Mesenchymal stem cell (in vitro differentiated cells and primary cell): ENCODE data around the gene GRIN2D.

Experiments
- DNase-seq: peaks from one replicate; pipeline ENCODE4 v3.0.0-alpha.2; 2013
- H2AFZ ChIP-seq: one replicate; pipeline ENCODE4 v1.6.1; 2013; ENCODE audit warnings: low read depth, mild to moderate bottlenecking, control low read depth, inconsistent platforms, low read length, moderate library complexity
- H2AK5ac ChIP-seq: 2 replicates; pipeline ENCODE4 v1.6.1; 2013; ENCODE audit warnings: low read length, moderate library complexity, mild to moderate bottlenecking, inconsistent platforms; ENCODE audit not compliant: severe bottlenecking
- H2BK120ac ChIP-seq: one replicate; pipeline ENCODE4 v1.6.1; 2013; ENCODE audit warnings: low read depth, mild to moderate bottlenecking, inconsistent platforms, low read length, moderate library complexity
- H2BK12ac ChIP-seq, 2 experiments: one replicate each; pipeline ENCODE4 v1.6.1; 2013; ENCODE audit warnings: inconsistent platforms in 2 of 2, low read length in 2 of 2, mild to moderate bottlenecking in 2 of 2, moderate library complexity in 2 of 2, control low read depth in 1 of 2
- H2BK15ac ChIP-seq: one replicate; pipeline ENCODE4 v1.6.1; 2013; ENCODE audit warnings: mild to moderate bottlenecking, low read depth, inconsistent platforms; ENCODE audit not compliant: poor library complexity, severe bottlenecking
- H2BK5ac ChIP-seq: 2 replicates; pipeline ENCODE4 v1.6.1; 2013; ENCODE audit warnings: low read depth, mild to moderate bottlenecking, low read length, control low read depth, inconsistent platforms; ENCODE audit not compliant: poor library complexity, severe bottlenecking
- H3K14ac ChIP-seq, 2 experiments: one replicate each; pipeline ENCODE4 v1.6.1; 2013; ENCODE audit warnings: inconsistent platforms in 2 of 2, low read length in 2 of 2, control low read depth in 1 of 2, mild to moderate bottlenecking in 1 of 2, moderate library complexity in 1 of 2
- H3K18ac ChIP-seq, 2 experiments: one replicate each; pipeline ENCODE4 v1.6.1; 2013; ENCODE audit warnings: inconsistent platforms in 2 of 2, low read length in 2 of 2, control low read depth in 1 of 2, low read depth in 1 of 2, mild to moderate bottlenecking in 1 of 2
- H3K23ac ChIP-seq, 2 experiments: one replicate each; pipeline ENCODE4 v1.6.1; 2013; ENCODE audit warnings: inconsistent platforms in 2 of 2, low read length in 2 of 2, mild to moderate bottlenecking in 2 of 2, moderate library complexity in 2 of 2, control low read depth in 1 of 2
- H3K27ac ChIP-seq: 2 replicates; pipeline ENCODE4 v1.5.1; 2013; ENCODE audit warnings: mild to moderate bottlenecking, moderate library complexity, low read length, control low read depth, inconsistent platforms; ENCODE audit not compliant: poor library complexity, severe bottlenecking
- H3K27me3 ChIP-seq, 2 experiments: 2 replicates each; pipeline versions ENCODE4 v1.6.1 to v1.7.0; 2013; ENCODE audit warnings: low read length in 2 of 2, mild to moderate bottlenecking in 2 of 2, moderate library complexity in 2 of 2, control low read depth in 1 of 2, inconsistent platforms in 1 of 2; ENCODE audit not compliant: control insufficient read depth in 1 of 2, insufficient read depth in 1 of 2
- H3K36me3 ChIP-seq, 2 experiments: 2 replicates each; pipeline versions ENCODE4 v1.6.1 to v1.7.0; 2013; ENCODE audit warnings: low read length in 2 of 2, control low read depth in 1 of 2, inconsistent platforms in 1 of 2, low read depth in 1 of 2, mild to moderate bottlenecking in 1 of 2; ENCODE audit not compliant: insufficient read depth in 2 of 2, control insufficient read depth in 1 of 2
- H3K4ac ChIP-seq, 2 experiments: one replicate each; pipeline ENCODE4 v1.6.1; 2013; ENCODE audit warnings: inconsistent platforms in 2 of 2, low read length in 2 of 2, mild to moderate bottlenecking in 2 of 2, moderate library complexity in 2 of 2, control low read depth in 1 of 2, low read depth in 1 of 2
- H3K4me1 ChIP-seq: 2 replicates; pipeline ENCODE4 v1.6.1; 2013; ENCODE audit warnings: low read depth, low read length, control low read depth; ENCODE audit not compliant: control insufficient read depth, insufficient read depth
- H3K4me2 ChIP-seq: 2 replicates; pipeline ENCODE4 v1.6.1; 2013; ENCODE audit warnings: low read length, mild to moderate bottlenecking, inconsistent platforms; ENCODE audit not compliant: poor library complexity, severe bottlenecking
- H3K4me3 ChIP-seq, 2 experiments: 2 replicates each; pipeline versions ENCODE4 v1.5.1 to v1.7.0; 2013; ENCODE audit warnings: low read length in 2 of 2, mild to moderate bottlenecking in 2 of 2, control low read depth in 1 of 2, low read depth in 1 of 2; ENCODE audit not compliant: insufficient read depth in 1 of 2
- H3K79me1 ChIP-seq: replicated peaks from 2 replicates; pipeline ENCODE4 v1.6.1; 2013; ENCODE audit warnings: mild to moderate bottlenecking, control low read depth, low read length, inconsistent platforms; ENCODE audit not compliant: poor library complexity, severe bottlenecking
- H3K9ac ChIP-seq: 2 replicates; pipeline ENCODE4 v1.7.0; 2013; ENCODE audit warnings: mild to moderate bottlenecking, low read length, moderate library complexity
- H3K9me3 ChIP-seq: 2 replicates; pipeline ENCODE4 v1.7.0; 2013; ENCODE audit warnings: mild to moderate bottlenecking, low read length; ENCODE audit not compliant: control insufficient read depth
- H4K8ac ChIP-seq: one replicate; pipeline ENCODE4 v1.6.1; 2013; ENCODE audit warnings: inconsistent platforms, mild to moderate bottlenecking, low read length, moderate library complexity
- H4K91ac ChIP-seq: one replicate; pipeline ENCODE4 v1.6.1; 2013; ENCODE audit warnings: mild to moderate bottlenecking, low read length, inconsistent platforms
- WGBS: methylation state at CpG from one replicate; pipeline ENCODE4 v1.1.7; 2013; ENCODE audit warnings: mixed read lengths; 5-methylcytosine and 5-hydroxymethylcytosine counted together

Gene GRIN2D

GRCh38 chr19:48362716-48363499 lies 30.6 kb upstream of the GRIN2D start:
- no peak overlapping the region for H3K14ac ChIP-seq
- peak overlapping the region; percentile 88 for H3K4me2 ChIP-seq
- 5% methylated on average over 26 of the region's 26 CpGs for WGBS
- DNase-seq = peak; percentile 95
- H3K9me3 ChIP-seq = no peaks in the 10 kb centered on the region
- peak overlapping the region; percentile 11 for H2BK5ac ChIP-seq
- H2AFZ ChIP-seq = peak overlapping the region; percentile 90
- no peaks in the 10 kb centered on the region for H3K79me1 ChIP-seq
- H3K23ac ChIP-seq = no peak overlapping the region
- peak overlapping the region; percentile 65 for H3K27ac ChIP-seq
- H3K36me3 ChIP-seq = peaks cover 0 to 12% of the 10 kb centered on the region in 2 experiments
- peak overlapping the region; percentile 88 for H2AK5ac ChIP-seq
- peak overlapping the region in 1 of 2 experiments; percentile 11 for H2BK12ac ChIP-seq
- H4K91ac ChIP-seq = peak overlapping the region; percentile 93
- H3K9ac ChIP-seq = peak overlapping the region; percentile 94
- peaks cover 8% of the 10 kb centered on the region for H3K4me1 ChIP-seq
- H3K4me3 ChIP-seq = peak overlapping the region; percentile 46 to 92
- peak overlapping the region; percentile 29 for H2BK120ac ChIP-seq
- peak overlapping the region; percentile 87 to 92 for H3K18ac ChIP-seq
- H3K27me3 ChIP-seq = no peaks in the 10 kb centered on the region
- no peak overlapping the region for H2BK15ac ChIP-seq
- H3K4ac ChIP-seq = peak overlapping the region; percentile 55 to 90
- H4K8ac ChIP-seq = peak overlapping the region; percentile 92

- H3K4me3 ChIP-seq = peak overlapping the region; percentile 46 to 92
- no peaks in the 10 kb centered on the region for H3K27me3 ChIP-seq
- peak overlapping the region; percentile 11 to 90 for H2BK12ac ChIP-seq
- DNase-seq = no peak
- no peak overlapping the region for H3K23ac ChIP-seq
- H2BK15ac ChIP-seq = no peak overlapping the region
- peak overlapping the region; percentile 87 to 92 for H3K18ac ChIP-seq
- peak overlapping the region; percentile 90 for H2AFZ ChIP-seq
- peak overlapping the region; percentile 65 for H3K27ac ChIP-seq
- 4% methylated on average over 10 of the region's 10 CpGs for WGBS
- peaks cover 8% of the 10 kb centered on the region for H3K4me1 ChIP-seq
- H3K36me3 ChIP-seq = peaks cover 0 to 10% of the 10 kb centered on the region in 2 experiments
- peak overlapping the region; percentile 11 for H2BK5ac ChIP-seq
- H3K9ac ChIP-seq = peak overlapping the region; percentile 94
- H3K14ac ChIP-seq = peak overlapping the region in 1 of 2 experiments; percentile 44
- H4K91ac ChIP-seq = peak overlapping the region; percentile 93
- peak overlapping the region; percentile 92 for H4K8ac ChIP-seq
- H3K4me2 ChIP-seq = peak overlapping the region; percentile 88
- H3K79me1 ChIP-seq = no peaks in the 10 kb centered on the region
- peak overlapping the region; percentile 88 for H2AK5ac ChIP-seq
- H2BK120ac ChIP-seq = peak overlapping the region; percentile 29
- H3K4ac ChIP-seq = peak overlapping the region; percentile 55 to 90
- H3K9me3 ChIP-seq = no peaks in the 10 kb centered on the region
These were observed 30.0 kb upstream of the GRIN2D start for GRCh38 chr19:48363500-48363809.

GRCh38 chr19:48363810-48364597 lies 29.5 kb upstream of the GRIN2D start, which contains the start of the genes SYNGR4 and TMEM143:
Gene SYNGR4 (plus strand): TSS chr19:48364367. CDS start chr19:48365843, 1,476 bp downstream.
Gene TMEM143 (minus strand): TSS chr19:48363940. CDS start chr19:48363920, 20 bp downstream.
- Histone ChIP-seq H3K4me2 (peak within 1 kb of the TSS; percentile 88), H3K9me3 (no peaks in the 10 kb centered on the region), H3K27ac (peak within 1 kb of the TSS; percentile 65), H2BK5ac (peak within 1 kb of the TSS; percentile 11), H2AFZ (peak within 1 kb of the TSS; percentile 90), H3K27me3 (no peaks in the 10 kb centered on the region), H2BK15ac (no peak within 1 kb of the TSS), H3K4me1 (peaks cover 8% of the 10 kb centered on the region), H4K8ac (peak within 1 kb of the TSS; percentile 92), H3K79me1 (no peaks in the 10 kb centered on the region), H3K18ac (peak within 1 kb of the TSS; percentile 87 to 92), H3K4me3 (peak within 1 kb of the TSS; percentile 46 to 92), H3K4ac (peak within 1 kb of the TSS; percentile 55 to 90), H2AK5ac (peak within 1 kb of the TSS; percentile 88), H3K9ac (peak within 1 kb of the TSS; percentile 94), H2BK12ac (peak within 1 kb of the TSS; percentile 11 to 90), H4K91ac (peak within 1 kb of the TSS; percentile 93), H2BK120ac (peak within 1 kb of the TSS; percentile 29), H3K23ac (no peak within 1 kb of the TSS), H3K36me3 (peaks cover 0 to 9% of the 10 kb centered on the region in 2 experiments), H3K14ac (peak within 1 kb of the TSS in 1 of 2 experiments; percentile 44)
- WGBS = 5% methylated on average over 59 of the region's 59 CpGs
- DNase-seq = peak; percentile 99
